ENCODE data around the gene LILRB2. TPM values are rescaled to one million over a fixed set of nuclear protein-coding genes. Genes with fewer than 3 reads are reported as not detected.
"Not testable (repeated sequence)": the region's sequence is repeated elsewhere in the genome, so short reads cannot be mapped to it uniquely, and the experiment has no call there.

LILRB2 gene
- total RNA-seq, 1 experiment from 2014 or later = not detected

DNA sequence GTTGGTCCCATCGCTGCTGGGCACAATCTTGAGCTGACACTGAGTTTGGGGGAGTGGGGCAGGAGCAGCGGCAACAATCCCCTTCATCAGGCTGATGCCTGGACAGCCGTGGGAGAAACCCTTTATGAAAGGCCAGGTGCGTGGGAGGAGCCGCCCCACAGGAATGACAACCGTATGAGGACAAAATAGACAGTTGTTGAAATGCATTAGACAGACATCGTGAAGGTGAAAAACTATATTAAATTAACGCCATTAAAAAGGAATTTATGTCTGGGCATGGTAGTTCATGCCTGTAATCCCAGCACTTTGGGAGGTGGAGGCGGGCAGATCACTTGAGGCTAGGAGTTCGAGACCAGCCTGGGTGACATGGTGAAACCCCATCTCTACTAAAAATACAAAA, 56.3 kb downstream of the LILRB2 start:
- H3K27ac ChIP-seq (ENCODE audit: low read depth, low read length); H3K27me3 ChIP-seq (ENCODE audit: insufficient read depth, low read length); H3K4me2 ChIP-seq (ENCODE audit: low read length); H3K9ac ChIP-seq (ENCODE audit: low read length); RAD21 ChIA-PET (ENCODE audit: low non-redundant PET in 1 of 2, low total read pairs in 2 of 2, uncharacterized antibody in 2 of 2, unreplicated experiment in 2 of 2); intact Hi-C loops (cut with micrococcal nuclease); BruUV-seq (replicated peaks); H3K36me3 ChIP-seq (ENCODE audit: control insufficient read depth in 1 of 2, insufficient read depth in 2 of 2, low read length in 2 of 2); H3K79me2 ChIP-seq (ENCODE audit: insufficient read depth, low read length); H3K9me3 ChIP-seq (ENCODE audit: control insufficient read depth in 1 of 2, insufficient read depth in 1 of 2, low read depth in 1 of 2, low read length in 2 of 2); H3K4me1 ChIP-seq (ENCODE audit: control insufficient read depth in 1 of 2, insufficient read depth in 2 of 2, low read length in 2 of 2); CTCF ChIA-PET; DNase-seq (ENCODE audit: low read depth, low spot score); H4K20me1 ChIP-seq (ENCODE audit: insufficient read depth); H3K4me3 ChIP-seq (replicated peaks in 1 of 2; ENCODE audit: low read depth in 1 of 2, low read length in 2 of 2); POLR2A ChIA-PET; H3K9me2 ChIP-seq (ENCODE audit: insufficient read depth); H2AFZ ChIP-seq (ENCODE audit: low read depth, low read length, poor library complexity, severe bottlenecking); ATAC-seq: not testable (repeated sequence)

DNA sequence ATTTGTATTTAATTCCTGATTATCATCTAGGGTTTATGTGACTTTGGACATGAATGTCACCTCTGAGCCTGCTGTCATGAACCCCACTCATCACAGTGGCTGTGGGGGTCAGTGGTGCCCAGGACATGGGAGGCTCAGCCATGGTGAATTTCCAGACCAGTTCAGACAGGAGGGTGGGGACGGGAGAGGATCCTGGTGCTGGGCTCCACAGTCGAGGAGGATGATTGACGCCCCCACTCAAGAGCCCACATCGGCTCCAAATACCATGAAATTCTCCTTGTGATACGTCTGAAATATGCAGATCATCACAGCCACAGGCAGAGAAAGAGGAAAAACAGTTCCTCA, 57.0 kb downstream of the LILRB2 start:
- H3K4me3 ChIP-seq (replicated peaks in 1 of 2; ENCODE audit: low read depth in 1 of 2, low read length in 2 of 2); H3K4me2 ChIP-seq (ENCODE audit: low read length); ATAC-seq; H3K79me2 ChIP-seq (ENCODE audit: insufficient read depth, low read length); H3K4me1 ChIP-seq (ENCODE audit: control insufficient read depth in 1 of 2, insufficient read depth in 2 of 2, low read length in 2 of 2); H2AFZ ChIP-seq (ENCODE audit: low read depth, low read length, poor library complexity, severe bottlenecking); H3K9me2 ChIP-seq (ENCODE audit: insufficient read depth); POLR2A ChIA-PET; H3K36me3 ChIP-seq (ENCODE audit: control insufficient read depth in 1 of 2, insufficient read depth in 2 of 2, low read length in 2 of 2); H3K27ac ChIP-seq (ENCODE audit: low read depth, low read length); H3K9ac ChIP-seq (ENCODE audit: low read length); H3K27me3 ChIP-seq (ENCODE audit: insufficient read depth, low read length); BruUV-seq (replicated peaks); intact Hi-C loops (cut with micrococcal nuclease); CTCF ChIA-PET; H3K9me3 ChIP-seq (ENCODE audit: control insufficient read depth in 1 of 2, insufficient read depth in 1 of 2, low read depth in 1 of 2, low read length in 2 of 2); H4K20me1 ChIP-seq (ENCODE audit: insufficient read depth); DNase-seq (ENCODE audit: low read depth, low spot score); RAD21 ChIA-PET (ENCODE audit: low non-redundant PET in 1 of 2, low total read pairs in 2 of 2, uncharacterized antibody in 2 of 2, unreplicated experiment in 2 of 2): not testable (repeated sequence)

Small RNA genes lying within 50 kb of the gene (microRNA-seq; reads per million reads assigned to microRNA genes)
- not detected for gene MIR4752 (ENCODE audit: borderline number of aligned reads)

Other genes with a start within 250 kb of the LILRB2 start
- not detected for gene VSTM1, start 217.2 kb downstream of the LILRB2 start, total RNA-seq (2021; ENCODE audit: unreplicated experiment)
- gene TARM1, start 199.7 kb downstream of the LILRB2 start, total RNA-seq (2021; ENCODE audit: unreplicated experiment) = not detected
- gene OSCAR, start 180.3 kb downstream of the LILRB2 start, total RNA-seq (2021; ENCODE audit: unreplicated experiment) = 0.59 TPM
- gene NDUFA3, start 178.3 kb downstream of the LILRB2 start, total RNA-seq (2021; ENCODE audit: unreplicated experiment) = 149 TPM
- 7.1 TPM for gene TFPT, start 165.5 kb downstream of the LILRB2 start, total RNA-seq (2021; ENCODE audit: unreplicated experiment)
- 99.0 TPM for gene PRPF31, start 165.4 kb downstream of the LILRB2 start, total RNA-seq (2021; ENCODE audit: unreplicated experiment)
- gene CNOT3, start 143.3 kb downstream of the LILRB2 start, total RNA-seq (2021; ENCODE audit: unreplicated experiment) = 76.7 TPM
- gene LENG1, start 121.4 kb downstream of the LILRB2 start, total RNA-seq (2021; ENCODE audit: unreplicated experiment) = 7.6 TPM
- 60.3 TPM for gene TMC4, start 108.0 kb downstream of the LILRB2 start, total RNA-seq (2021; ENCODE audit: unreplicated experiment)
- gene MBOAT7, start 91.5 kb downstream of the LILRB2 start, total RNA-seq (2021; ENCODE audit: unreplicated experiment) = 113 TPM
- 99.9 TPM for gene TSEN34, start 89.8 kb downstream of the LILRB2 start, total RNA-seq (2021; ENCODE audit: unreplicated experiment)
- 1,666 TPM for gene RPS9, start 80.3 kb downstream of the LILRB2 start, total RNA-seq (2021; ENCODE audit: unreplicated experiment)
- 0.12 TPM for gene LILRB3, start 58.1 kb downstream of the LILRB2 start, total RNA-seq (2021; ENCODE audit: unreplicated experiment)
- gene LILRA6, start 38.3 kb downstream of the LILRB2 start, total RNA-seq (2021; ENCODE audit: unreplicated experiment) = not detected
- not detected for gene LILRB5, start 23.8 kb downstream of the LILRB2 start, total RNA-seq (2021; ENCODE audit: unreplicated experiment)
- gene LILRA5, start 32.1 kb upstream of the LILRB2 start, total RNA-seq (2021; ENCODE audit: unreplicated experiment) = not detected
- not detected for gene LILRA4, start 58.1 kb upstream of the LILRB2 start, total RNA-seq (2021; ENCODE audit: unreplicated experiment)
- 0.89 TPM for gene LAIR1, start 83.8 kb upstream of the LILRB2 start, total RNA-seq (2021; ENCODE audit: unreplicated experiment)
- 0.37 TPM for gene TTYH1, start 134.4 kb upstream of the LILRB2 start, total RNA-seq (2021; ENCODE audit: unreplicated experiment)
- 196 TPM for gene LENG8, start 168.1 kb upstream of the LILRB2 start, total RNA-seq (2021; ENCODE audit: unreplicated experiment)
- 9.0 TPM for gene LENG9, start 182.7 kb upstream of the LILRB2 start, total RNA-seq (2021; ENCODE audit: unreplicated experiment)
- gene CDC42EP5, start 192.2 kb upstream of the LILRB2 start, total RNA-seq (2021; ENCODE audit: unreplicated experiment) = 0.64 TPM
- gene LAIR2, start 221.7 kb upstream of the LILRB2 start, total RNA-seq (2021; ENCODE audit: unreplicated experiment) = not detected

All from HCT116 (cell line).